HUES48 (cell line): ENCODE measurements around the gene SOAT2.
"Not testable (repeated sequence)": the region's sequence is repeated elsewhere in the genome, so short reads cannot be mapped to it uniquely, and the experiment has no call there.

Experiments used
- H3K27ac ChIP-seq: one replicate; pipeline ENCODE4 v1.7.0; 2013; ENCODE audit warnings: low read depth, low read length, inconsistent platforms
- H3K27me3 ChIP-seq: 2 replicates; pipeline ENCODE4 v1.6.1; 2013; ENCODE audit warnings: mild to moderate bottlenecking, low read length; ENCODE audit not compliant: control insufficient read depth, insufficient read depth
- H3K36me3 ChIP-seq: 2 replicates; pipeline ENCODE4 v1.6.1; 2013; ENCODE audit warnings: low read length; ENCODE audit not compliant: control insufficient read depth, insufficient read depth
- H3K4me1 ChIP-seq: 2 replicates; pipeline ENCODE4 v1.6.1; 2013; ENCODE audit warnings: mild to moderate bottlenecking, low read length; ENCODE audit not compliant: control insufficient read depth, insufficient read depth
- H3K4me3 ChIP-seq: 2 replicates; pipeline ENCODE4 v1.5.1; 2013; ENCODE audit warnings: mild to moderate bottlenecking, low read depth, low read length
- H3K9ac ChIP-seq: 2 replicates; pipeline ENCODE4 v1.6.1; 2013; ENCODE audit warnings: mild to moderate bottlenecking, low read depth, low read length, moderate library complexity
- H3K9me3 ChIP-seq: 2 replicates; pipeline ENCODE4 v1.6.1; 2013; ENCODE audit warnings: low read length; ENCODE audit not compliant: control insufficient read depth, insufficient read depth

The SOAT2 gene

DNA sequence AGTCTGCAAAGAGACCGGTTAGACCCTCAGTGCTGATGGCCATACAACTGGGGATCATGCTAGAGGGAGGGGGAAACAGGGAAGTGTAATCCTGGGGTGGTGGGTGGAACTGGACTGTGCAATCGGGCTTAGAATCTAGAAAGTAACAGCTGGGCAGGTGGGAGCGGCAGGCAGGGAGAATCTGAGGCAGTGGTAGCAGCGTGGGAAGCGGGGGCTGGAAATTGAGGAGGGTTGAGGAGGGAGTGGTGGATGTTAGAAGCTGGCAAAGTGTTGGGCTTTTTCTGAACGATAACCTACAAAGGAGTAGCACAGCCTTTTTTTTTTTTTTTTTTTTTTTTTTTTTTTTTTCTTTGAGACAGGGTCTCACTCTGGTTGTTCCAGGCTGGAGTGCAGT, 8.9 kb upstream of the SOAT2 start:
- Histone ChIP-seq H3K9me3 (no peaks in the 10 kb centered on the region), H3K36me3 (no peaks in the 10 kb centered on the region), H3K27ac (peak overlapping the region; percentile 32), H3K4me1 (peaks cover 23% of the 10 kb centered on the region), H3K9ac (no peak overlapping the region), H3K27me3 (peaks cover 48% of the 10 kb centered on the region), H3K4me3 (no peak overlapping the region)

DNA sequence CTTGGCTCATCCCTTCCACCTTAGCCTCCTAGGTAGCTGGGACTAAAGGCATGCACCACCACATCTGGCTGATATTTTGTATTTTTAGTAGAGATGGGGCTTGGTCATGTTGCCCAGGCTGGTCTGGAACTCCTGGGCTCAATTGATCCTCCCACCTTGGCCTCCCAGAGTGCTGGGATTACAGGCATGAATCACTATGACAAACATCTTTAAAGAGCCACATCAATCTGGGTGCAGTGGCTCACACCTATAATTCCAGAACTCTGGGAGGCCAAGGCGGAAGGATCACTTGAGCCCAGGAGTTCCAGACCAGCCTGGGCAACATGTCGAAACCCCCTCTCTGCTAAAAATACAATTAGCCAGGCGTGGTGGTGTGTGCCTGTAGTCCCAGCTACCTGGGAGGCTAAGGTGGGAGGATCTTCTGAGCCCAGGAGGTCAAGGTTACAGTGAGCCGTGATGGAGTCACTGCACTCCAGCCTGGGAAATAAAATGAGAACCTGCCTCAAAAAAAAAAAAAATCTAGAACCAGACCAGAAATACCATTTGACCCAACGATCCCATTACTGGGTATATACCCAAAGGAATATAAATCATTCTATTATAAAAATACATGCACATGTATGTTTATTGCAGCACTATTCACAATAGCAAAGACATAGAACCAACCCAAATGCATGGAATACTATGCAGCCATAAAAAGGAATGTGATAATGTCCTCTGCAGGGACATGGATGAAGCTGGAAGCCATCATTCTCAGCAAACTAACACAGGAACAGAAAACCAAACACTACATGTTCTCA, 8.3 kb upstream of the SOAT2 start:
- peaks cover 48% of the 10 kb centered on the region for H3K27me3 ChIP-seq
- H3K9me3 ChIP-seq, H3K27ac ChIP-seq: not testable (repeated sequence)

DNA sequence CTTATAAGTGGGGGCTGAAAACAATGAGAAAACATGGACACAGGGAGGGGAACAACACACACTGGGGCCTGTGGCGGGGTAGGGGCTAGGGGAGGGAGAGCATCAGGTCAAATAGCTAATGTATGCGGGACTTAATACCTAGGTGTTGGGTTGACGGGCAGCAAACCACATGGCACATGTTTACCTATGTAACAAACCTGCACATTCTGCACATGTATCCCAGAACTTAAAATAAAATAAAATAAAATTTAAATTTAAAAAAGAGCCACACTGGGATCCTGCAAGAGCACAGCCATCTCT, 7.7 kb upstream of the SOAT2 start:
- not testable (repeated sequence) for H3K4me3 ChIP-seq, H3K36me3 ChIP-seq, H3K9ac ChIP-seq, H3K9me3 ChIP-seq, H3K27ac ChIP-seq
- Histone ChIP-seq H3K4me1 (peaks cover 23% of the 10 kb centered on the region), H3K27me3 (peaks cover 43% of the 10 kb centered on the region)

More for the DNA sequence above, 8.3 kb upstream of the SOAT2 start:
- not testable (repeated sequence) for H3K9ac ChIP-seq, H3K36me3 ChIP-seq, H3K4me3 ChIP-seq
- peaks cover 23% of the 10 kb centered on the region for H3K4me1 ChIP-seq

DNA sequence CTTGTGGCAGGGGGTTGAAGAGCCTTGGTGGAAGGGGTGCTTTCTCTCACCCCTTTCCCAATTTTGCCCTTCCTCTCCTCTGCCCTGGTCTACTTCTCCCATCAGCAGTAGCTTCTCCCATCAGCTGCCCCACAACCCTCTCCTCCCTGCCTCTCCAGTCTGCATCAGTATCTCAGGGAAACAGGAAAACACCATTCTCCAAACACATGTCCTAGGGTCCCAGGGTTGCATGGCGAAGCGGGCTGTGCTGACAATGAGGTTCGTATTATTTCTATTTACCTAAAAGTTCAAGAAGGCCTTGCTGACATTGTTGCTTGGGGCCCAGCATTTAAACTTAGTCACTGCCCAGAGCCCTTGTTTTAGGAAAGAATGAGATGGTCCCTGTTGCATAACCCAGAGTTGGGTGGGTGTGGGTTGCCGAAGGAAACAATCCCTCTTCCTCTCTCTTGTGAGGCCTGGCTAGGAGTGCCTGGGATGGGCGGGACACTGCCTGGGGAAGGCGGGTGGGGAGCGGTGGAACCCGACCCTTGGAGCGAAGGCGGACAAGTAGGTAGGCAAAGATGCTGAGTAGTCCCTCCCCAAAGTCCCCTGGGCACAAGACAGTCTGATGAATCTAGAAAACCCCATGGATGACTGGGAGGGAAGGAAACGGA, 7.1 kb upstream of the SOAT2 start:
- peak overlapping the region; percentile 83 for H3K4me3 ChIP-seq
- H3K27me3 ChIP-seq, result peaks cover 37% of the 10 kb centered on the region
- no peak overlapping the region for H3K27ac ChIP-seq
- H3K9ac ChIP-seq, result no peak overlapping the region
- peaks cover 23% of the 10 kb centered on the region for H3K4me1 ChIP-seq
- no peaks in the 10 kb centered on the region for H3K9me3 ChIP-seq
- H3K36me3 ChIP-seq, result no peaks in the 10 kb centered on the region

DNA sequence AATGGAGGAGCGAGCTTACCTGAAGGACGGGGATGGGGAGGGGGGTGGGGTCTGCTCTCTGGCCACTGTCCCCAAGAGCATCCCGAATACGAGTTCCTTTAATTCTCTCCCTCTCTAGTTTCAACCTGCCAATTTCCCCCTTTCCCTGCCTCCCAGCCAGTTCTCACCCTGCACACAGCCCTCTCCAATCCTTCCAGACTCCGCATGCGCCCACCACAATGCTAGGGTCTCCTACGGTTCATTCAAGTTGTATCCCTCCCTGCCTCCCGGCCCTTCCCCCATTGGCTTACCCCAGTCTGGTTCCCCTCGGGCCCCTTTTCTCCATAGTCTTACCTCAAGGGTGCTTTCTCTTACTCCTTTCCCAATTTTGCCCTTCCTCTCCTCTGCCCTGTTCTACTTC, 6.5 kb upstream of the SOAT2 start:
- Histone ChIP-seq H3K27me3 (peaks cover 37% of the 10 kb centered on the region), H3K9me3 (no peaks in the 10 kb centered on the region), H3K4me1 (peaks cover 20% of the 10 kb centered on the region), H3K36me3 (no peaks in the 10 kb centered on the region), H3K4me3 (peak overlapping the region; percentile 83), H3K27ac (no peak overlapping the region), H3K9ac (no peak overlapping the region)

DNA sequence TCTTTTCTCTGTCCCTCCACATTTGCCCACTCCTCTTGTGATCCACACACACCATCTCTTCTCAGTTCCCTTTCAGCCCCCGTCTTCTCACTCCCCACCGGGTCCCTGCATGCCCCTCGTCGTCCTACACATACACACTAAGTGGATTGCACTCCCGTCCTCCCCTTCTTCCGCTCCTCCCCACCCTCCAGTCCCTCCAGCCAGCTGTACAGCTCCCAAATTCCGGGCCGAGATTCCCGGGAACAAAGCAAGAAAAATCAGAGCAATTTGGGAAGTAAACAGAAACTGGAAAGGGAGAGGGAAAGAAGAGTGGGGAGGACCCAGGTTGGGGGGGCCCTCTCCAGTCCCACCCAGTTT, 6.1 kb upstream of the SOAT2 start:
- no peak overlapping the region for H3K27ac ChIP-seq
- H3K9me3 ChIP-seq, result no peaks in the 10 kb centered on the region
- peaks cover 20% of the 10 kb centered on the region for H3K4me1 ChIP-seq
- H3K4me3 ChIP-seq, result peak overlapping the region; percentile 83
- H3K9ac ChIP-seq, result no peak overlapping the region
- peaks cover 37% of the 10 kb centered on the region for H3K27me3 ChIP-seq
- H3K36me3 ChIP-seq, result no peaks in the 10 kb centered on the region

DNA sequence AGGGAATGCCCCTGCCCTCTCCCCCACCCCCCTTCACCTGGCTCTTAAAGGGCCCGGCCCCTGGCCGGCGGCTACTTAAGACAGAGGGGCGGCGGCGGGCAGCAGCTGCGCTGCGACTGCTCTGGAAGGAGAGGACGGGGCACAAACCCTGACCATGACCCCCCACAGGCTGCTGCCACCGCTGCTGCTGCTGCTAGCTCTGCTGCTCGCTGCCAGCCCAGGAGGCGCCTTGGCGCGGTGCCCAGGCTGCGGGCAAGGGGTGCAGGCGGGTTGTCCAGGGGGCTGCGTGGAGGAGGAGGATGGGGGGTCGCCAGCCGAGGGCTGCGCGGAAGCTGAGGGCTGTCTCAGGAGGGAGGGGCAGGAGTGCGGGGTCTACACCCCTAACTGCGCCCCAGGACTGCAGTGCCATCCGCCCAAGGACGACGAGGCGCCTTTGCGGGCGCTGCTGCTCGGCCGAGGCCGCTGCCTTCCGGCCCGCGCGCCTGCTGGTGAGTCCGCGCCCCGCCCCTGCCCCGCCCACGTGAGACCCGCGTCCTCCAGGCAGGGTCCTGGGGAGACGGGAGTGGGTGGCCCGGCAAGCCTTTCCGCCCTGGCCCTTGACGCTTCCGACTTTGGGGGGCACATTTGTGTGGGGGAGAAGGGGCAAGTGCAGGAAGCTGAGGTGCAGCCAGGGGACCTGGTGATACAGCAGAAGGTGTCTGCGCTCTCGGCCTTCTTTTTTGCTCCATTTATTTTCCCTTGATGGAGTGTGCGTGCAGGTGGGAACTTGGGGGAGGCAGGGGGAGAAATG, 5.5 kb upstream of the SOAT2 start, which contains the start of gene IGFBP6:
Gene IGFBP6, plus strand, starts transcription at position 104 of the 790 bp plus-strand sequence. Its CDS starts 51 bp downstream, at position 155.
- H3K9me3 ChIP-seq, result no peaks in the 10 kb centered on the region
- H3K27ac ChIP-seq, result no peak within 1 kb of the TSS
- H3K4me3 ChIP-seq, result peak within 1 kb of the TSS; percentile 83
- H3K36me3 ChIP-seq, result no peaks in the 10 kb centered on the region
- H3K9ac ChIP-seq, result no peak within 1 kb of the TSS
- peaks cover 20% of the 10 kb centered on the region for H3K4me1 ChIP-seq
- H3K27me3 ChIP-seq, result peaks cover 37% of the 10 kb centered on the region

DNA sequence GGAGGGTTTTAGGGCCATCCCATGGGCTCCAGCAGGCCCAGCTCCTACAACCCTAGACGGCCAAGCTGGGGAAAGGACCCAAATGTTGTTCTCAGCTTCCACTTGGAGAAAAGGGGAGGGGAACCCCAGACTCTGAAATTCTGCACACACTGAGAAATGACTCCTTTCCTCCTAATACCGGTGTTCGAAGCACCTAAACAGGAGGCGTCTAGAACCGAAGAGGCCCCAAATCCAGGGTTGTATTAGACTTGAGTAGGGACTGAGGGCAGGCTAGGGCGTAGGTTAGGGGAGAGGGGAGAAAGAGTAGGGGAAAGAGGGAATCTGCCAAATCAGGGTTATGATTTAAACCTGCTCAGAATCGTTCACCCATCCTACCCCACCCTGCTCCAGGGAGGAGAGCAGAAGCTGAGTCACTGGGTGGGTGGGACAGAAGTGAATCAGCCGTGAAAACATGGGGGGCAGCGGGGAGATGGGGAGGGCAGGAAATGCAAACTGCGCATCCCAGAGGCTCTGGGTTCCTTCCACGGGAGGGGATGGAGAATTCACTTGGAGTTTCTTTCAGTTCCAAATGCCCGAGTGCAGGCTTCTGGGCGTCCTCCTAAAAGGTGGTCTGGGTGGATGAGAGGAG, 4.8 kb upstream of the SOAT2 start:
- H3K27ac ChIP-seq, result no peak overlapping the region
- peaks cover 37% of the 10 kb centered on the region for H3K27me3 ChIP-seq
- H3K4me3 ChIP-seq, result peak overlapping the region; percentile 83
- H3K9me3 ChIP-seq, result no peaks in the 10 kb centered on the region
- H3K36me3 ChIP-seq, result no peaks in the 10 kb centered on the region
- H3K4me1 ChIP-seq, result peaks cover 20% of the 10 kb centered on the region
- no peak overlapping the region for H3K9ac ChIP-seq

DNA sequence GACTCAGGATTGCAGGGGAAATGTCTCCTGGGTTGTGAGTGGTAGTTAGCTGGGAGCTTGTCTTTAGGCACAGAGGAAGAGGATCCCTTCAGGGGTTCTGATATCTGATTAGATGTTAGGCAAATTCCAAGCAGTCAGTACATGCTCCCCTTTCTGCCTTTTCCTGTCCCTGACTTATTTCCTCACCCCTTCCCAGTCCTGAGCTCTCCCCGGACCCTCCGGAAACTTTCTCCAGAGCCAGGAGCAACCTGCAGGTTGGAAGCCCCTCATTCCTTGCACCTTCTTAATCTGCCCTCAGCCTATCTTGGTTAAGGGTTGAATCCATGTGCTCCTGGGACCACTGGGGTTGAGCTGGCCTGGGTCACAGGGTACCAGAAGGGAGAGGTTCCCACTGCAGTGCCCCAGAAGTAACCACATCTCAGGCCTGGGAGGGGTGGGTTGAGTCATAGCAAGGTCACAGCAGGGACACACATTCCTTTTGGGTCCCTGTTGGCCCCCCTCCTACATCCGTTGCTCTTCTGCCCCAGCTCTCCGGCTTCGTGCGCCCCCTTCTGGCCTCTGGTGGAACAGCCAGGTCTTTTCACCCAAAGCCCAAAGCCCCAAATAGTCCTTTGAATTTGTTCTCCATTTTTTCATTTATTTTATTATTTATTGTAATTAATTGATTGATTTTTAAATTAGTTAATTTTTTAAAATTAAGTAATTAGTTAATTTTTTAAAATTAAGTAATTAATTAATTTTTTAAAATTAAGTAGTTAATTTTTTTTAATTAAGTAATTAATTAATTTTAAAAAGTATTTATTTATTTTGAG, 4.0 kb upstream of the SOAT2 start:
- no peaks in the 10 kb centered on the region for H3K9me3 ChIP-seq
- H3K27ac ChIP-seq, result peak overlapping the region; percentile 1
- H3K4me1 ChIP-seq, result peaks cover 20% of the 10 kb centered on the region
- H3K9ac ChIP-seq, result no peak overlapping the region
- H3K4me3 ChIP-seq, result peak overlapping the region; percentile 83
- no peaks in the 10 kb centered on the region for H3K36me3 ChIP-seq
- peaks cover 37% of the 10 kb centered on the region for H3K27me3 ChIP-seq

DNA sequence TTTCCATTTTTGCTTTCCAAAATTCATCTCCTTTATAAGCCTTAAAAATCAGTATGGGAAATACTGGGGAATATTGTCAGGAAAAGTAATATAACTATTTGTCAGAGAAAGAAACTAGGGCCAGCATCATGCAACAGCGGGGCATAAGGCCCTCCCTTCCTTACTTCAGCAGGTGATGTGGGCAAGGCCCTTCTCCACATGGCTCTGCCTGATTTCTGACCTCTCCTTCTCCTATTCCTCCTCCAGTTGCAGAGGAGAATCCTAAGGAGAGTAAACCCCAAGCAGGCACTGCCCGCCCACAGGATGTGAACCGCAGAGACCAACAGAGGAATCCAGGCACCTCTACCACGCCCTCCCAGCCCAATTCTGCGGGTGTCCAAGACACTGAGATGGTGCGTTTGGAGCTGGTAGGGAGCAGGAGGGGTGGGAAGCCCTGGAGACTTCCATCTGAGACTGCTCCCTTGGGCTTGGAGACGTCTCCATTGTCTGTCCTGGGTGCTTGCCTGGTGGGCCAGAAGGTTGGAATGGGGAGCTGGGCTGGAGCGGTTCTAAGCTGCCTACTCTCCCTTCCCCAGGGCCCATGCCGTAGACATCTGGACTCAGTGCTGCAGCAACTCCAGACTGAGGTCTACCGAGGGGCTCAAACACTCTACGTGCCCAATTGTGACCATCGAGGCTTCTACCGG, 2.7 kb upstream of the SOAT2 start:
- H3K9me3 ChIP-seq, result no peaks in the 10 kb centered on the region
- H3K27ac ChIP-seq, result no peak overlapping the region
- peaks cover 20% of the 10 kb centered on the region for H3K4me1 ChIP-seq
- H3K9ac ChIP-seq, result no peak overlapping the region
- no peaks in the 10 kb centered on the region for H3K36me3 ChIP-seq
- no peak overlapping the region for H3K4me3 ChIP-seq
- H3K27me3 ChIP-seq, result peaks cover 36% of the 10 kb centered on the region
